ENCODE results near the gene MFAP1. TPM values are rescaled to one million over a fixed set of nuclear protein-coding genes. Genes with fewer than 3 reads are reported as not detected.

Gene MFAP1
- total RNA-seq, 2 donors from 2014 or later = 6.8 to 20.8 TPM

DNA sequence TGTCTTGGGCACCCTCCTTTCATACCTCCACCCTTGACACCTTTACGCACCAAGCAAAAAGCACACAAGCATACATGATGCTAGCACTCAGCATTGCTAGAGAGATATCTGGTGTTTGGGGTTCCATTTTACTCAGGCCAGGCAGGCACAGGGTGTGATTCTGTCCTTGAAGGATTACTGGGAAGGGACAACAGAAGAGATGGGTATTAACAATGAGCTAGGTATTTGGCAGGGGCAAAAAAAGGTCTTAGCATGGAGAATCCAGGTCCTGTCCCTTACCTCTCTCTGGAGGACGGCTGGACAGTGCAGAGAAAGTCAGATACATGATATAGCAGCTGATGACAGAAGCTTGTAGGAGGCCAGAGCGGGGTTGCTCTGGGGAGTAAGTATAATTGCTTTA, 27.9 kb downstream of the MFAP1 start:
- H3K36me3 ChIP-seq = peaks cover 19% of the 10 kb centered on the region
- DNase-seq (ENCODE audit: low spot score) (no peak), ATAC-seq (ENCODE audit: insufficient number of reproducible peaks, low FRiP score, low read depth) (no peak)
- H3K27me3 ChIP-seq (replicated peaks; ENCODE audit: insufficient read depth) = no peaks in the 10 kb centered on the region
- no peaks in the 10 kb centered on the region for H3K9me3 ChIP-seq
- no peak overlapping the region for H3K4me3 ChIP-seq
- no peak for TF ChIP-seq CTCF (IDR thresholded peaks at IDR 0.05)
- H3K27ac ChIP-seq = no peak overlapping the region
- H3K4me1 ChIP-seq (ENCODE audit: control insufficient read depth in 1 of 2, low read depth in 2 of 2) = peaks cover 22 to 62% of the 10 kb centered on the region in 2 donors

GRCh38 chr15:43795997-43796396, 28.5 kb downstream of the MFAP1 start:
- H3K27me3 ChIP-seq (replicated peaks; ENCODE audit: insufficient read depth) = no peaks in the 10 kb centered on the region
- no peak overlapping the region for H3K4me3 ChIP-seq
- no peaks in the 10 kb centered on the region for H3K9me3 ChIP-seq
- ATAC-seq (ENCODE audit: insufficient number of reproducible peaks, low FRiP score, low read depth) (no peak), DNase-seq (ENCODE audit: low spot score) (no peak)
- no peak for TF ChIP-seq CTCF (IDR thresholded peaks at IDR 0.05)
- no peak overlapping the region for H3K27ac ChIP-seq
- peaks cover 19% of the 10 kb centered on the region for H3K36me3 ChIP-seq
- H3K4me1 ChIP-seq (ENCODE audit: control insufficient read depth in 1 of 2, low read depth in 2 of 2) = peaks cover 22 to 56% of the 10 kb centered on the region in 2 donors

- no peaks in the 10 kb centered on the region for H3K27me3 ChIP-seq (replicated peaks; ENCODE audit: insufficient read depth)
- ATAC-seq (ENCODE audit: insufficient number of reproducible peaks, low FRiP score, low read depth) (no peak), DNase-seq (ENCODE audit: low spot score) (no peak)
- no peaks in the 10 kb centered on the region for H3K9me3 ChIP-seq
- no peak for TF ChIP-seq CTCF (IDR thresholded peaks at IDR 0.05)
- peak overlapping the region in 1 of 2 donors; percentile 9 for H3K27ac ChIP-seq
- H3K36me3 ChIP-seq = peaks cover 19% of the 10 kb centered on the region
- peaks cover 22 to 55% of the 10 kb centered on the region in 2 donors for H3K4me1 ChIP-seq (ENCODE audit: control insufficient read depth in 1 of 2, low read depth in 2 of 2)
- no peak overlapping the region for H3K4me3 ChIP-seq
These were observed 29.3 kb downstream of the MFAP1 start for GRCh38 chr15:43795197-43795596.

DNA sequence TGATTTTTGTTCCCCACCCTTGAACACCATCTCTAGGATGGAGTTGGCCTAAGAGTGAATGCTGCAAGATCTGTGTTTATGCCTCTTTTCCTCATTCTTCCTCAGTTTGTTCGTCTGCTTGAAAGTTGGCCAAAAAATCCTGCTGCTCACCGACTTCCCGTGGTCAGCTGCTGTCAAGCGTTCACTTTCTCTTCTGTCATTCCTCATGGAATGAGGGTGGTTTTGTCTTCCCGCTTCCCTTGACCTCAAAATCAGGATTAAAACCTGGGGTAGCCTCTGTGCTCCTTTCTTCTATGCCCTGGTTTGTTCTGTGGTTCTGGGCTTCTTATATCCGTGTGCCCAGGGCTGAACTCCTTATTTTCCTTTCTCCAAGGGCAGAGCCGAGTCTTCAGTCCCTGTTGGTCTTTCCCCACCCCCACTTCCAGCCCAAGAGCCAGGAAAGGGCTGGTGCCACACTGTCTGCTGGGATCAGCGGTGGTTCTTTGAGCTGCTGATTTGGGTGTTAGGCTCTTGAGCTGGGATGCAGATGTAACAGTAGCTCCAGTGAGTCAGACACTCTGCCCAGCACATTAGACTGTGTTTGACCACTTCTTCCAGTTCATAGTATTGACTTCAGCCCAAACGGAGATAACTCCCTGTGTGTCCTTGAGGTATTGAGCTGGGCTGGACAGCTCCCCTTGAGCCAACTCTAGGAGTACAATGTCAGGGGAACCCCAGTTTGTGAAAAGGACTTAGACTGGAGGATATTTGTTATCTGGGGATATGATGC, 30.0 kb downstream of the MFAP1 start:
- H3K27ac ChIP-seq = peak overlapping the region in 1 of 2 donors; percentile 38
- no peak for TF ChIP-seq CTCF (IDR thresholded peaks at IDR 0.05)
- peaks cover 17% of the 10 kb centered on the region for H3K36me3 ChIP-seq
- peaks cover 17 to 47% of the 10 kb centered on the region in 2 donors for H3K4me1 ChIP-seq (ENCODE audit: control insufficient read depth in 1 of 2, low read depth in 2 of 2)
- no peak for DNase-seq (ENCODE audit: low spot score)
- peak overlapping the region; percentile 77 for H3K4me3 ChIP-seq
- no peaks in the 10 kb centered on the region for H3K27me3 ChIP-seq (replicated peaks; ENCODE audit: insufficient read depth)
- ATAC-seq (ENCODE audit: insufficient number of reproducible peaks, low FRiP score, low read depth) = no peak
- H3K9me3 ChIP-seq = no peaks in the 10 kb centered on the region

GRCh38 chr15:43793647-43794046, 30.8 kb downstream of the MFAP1 start:
- Histone ChIP-seq H3K36me3 (peaks cover 17% of the 10 kb centered on the region), H3K27ac (peak overlapping the region; percentile 90 to 99), H3K9me3 (no peaks in the 10 kb centered on the region), H3K4me1 (ENCODE audit: control insufficient read depth in 1 of 2, low read depth in 2 of 2) (peaks cover 17 to 47% of the 10 kb centered on the region in 2 donors), H3K27me3 (replicated peaks; ENCODE audit: insufficient read depth) (no peaks in the 10 kb centered on the region), H3K4me3 (peak overlapping the region; percentile 77)
- TF ChIP-seq CTCF (IDR thresholded peaks at IDR 0.05) = no peak
- no peak for ATAC-seq (ENCODE audit: insufficient number of reproducible peaks, low FRiP score, low read depth)
- no peak for DNase-seq (ENCODE audit: low spot score)

Measured in thoracic aorta (tissue), 2 donors.